GM23338 (cell line): Measurements from ENCODE around the gene FREM3. TPM values are rescaled to one million over a fixed set of nuclear protein-coding genes. Genes with fewer than 3 reads are reported as not detected.

Source experiments
- ATAC-seq: fragments of 200-7000 bp; cut with Tn5 transposase; 3 replicates; pipeline ENCODE4 v1.9.1; 2020
- DNase-seq: peaks from one replicate; pipeline ENCODE4 v3.0.0-alpha.2; 2015; ENCODE audit warnings: low spot score
- H2AFZ ChIP-seq: fragments of 200-600 bp; sonication (generic); 2 replicates; pipeline ENCODE4 v1.8.0; 2016; ENCODE audit warnings: antibody characterized with exemption, mild to moderate bottlenecking, moderate library complexity
- H3F3A ChIP-seq: fragments of 200-600 bp; sonication (generic); replicated peaks from 2 replicates; pipeline ENCODE4 v1.8.0; 2017; ENCODE audit warnings: antibody characterized with exemption, mixed run types, low read depth
- H3K27ac ChIP-seq: fragments of 200-600 bp; sonication (generic); 2 replicates; pipeline ENCODE4 v1.6.1; 2016; ENCODE audit warnings: low read depth
- H3K27me3 ChIP-seq: fragments of 200-600 bp; sonication (generic); 2 replicates; pipeline ENCODE4 v1.8.0; 2016; ENCODE audit warnings: mild to moderate bottlenecking, mixed run types, moderate library complexity; ENCODE audit not compliant: insufficient read depth
- H3K36me3 ChIP-seq: fragments of 200-600 bp; sonication (generic); 2 replicates; pipeline ENCODE4 v1.8.0; 2016; ENCODE audit warnings: mild to moderate bottlenecking; ENCODE audit not compliant: insufficient read depth
- H3K4me1 ChIP-seq: fragments of 200-600 bp; sonication (generic); 2 replicates; pipeline ENCODE4 v1.8.0; 2016; ENCODE audit warnings: mild to moderate bottlenecking, moderate library complexity; ENCODE audit not compliant: insufficient read depth
- H3K4me2 ChIP-seq: fragments of 200-600 bp; sonication (generic); 2 replicates; pipeline ENCODE4 v1.7.1; 2017; ENCODE audit warnings: mixed run types
- H3K4me3 ChIP-seq: fragments of 200-600 bp; sonication (generic); 2 replicates; pipeline ENCODE4 v1.6.1; 2016; ENCODE audit warnings: mixed run types
- H3K79me2 ChIP-seq: fragments of 200-600 bp; sonication (generic); replicated peaks from 2 replicates; pipeline ENCODE4 v1.8.0; 2017; ENCODE audit warnings: mild to moderate bottlenecking; ENCODE audit not compliant: insufficient read depth
- H3K9me2 ChIP-seq: fragments of 200-600 bp; sonication (generic); 2 replicates; pipeline ENCODE4 v1.8.0; 2017; ENCODE audit not compliant: insufficient read depth
- H4K20me1 ChIP-seq: fragments of 200-600 bp; sonication (generic); replicated peaks from 2 replicates; pipeline ENCODE4 v1.8.0; 2017; ENCODE audit warnings: mild to moderate bottlenecking; ENCODE audit not compliant: insufficient read depth
- H3K27ac Mint-ChIP-seq: 2 replicates; pipeline ENCODE4 v1.8.0; 2020; ENCODE audit warnings: inconsistent platforms, mild to moderate bottlenecking, moderate library complexity, mixed read lengths
- H3K27me3 Mint-ChIP-seq: 3 replicates; pipeline ENCODE4 v1.8.0; 2022; ENCODE audit warnings: low read depth, mild to moderate bottlenecking, moderate library complexity, mixed read lengths, inconsistent platforms; ENCODE audit not compliant: insufficient read depth, poor library complexity
- H3K36me3 Mint-ChIP-seq: 3 replicates; pipeline ENCODE4 v1.8.0; 2021; ENCODE audit warnings: low read depth, mild to moderate bottlenecking, inconsistent platforms, moderate library complexity, mixed read lengths
- H3K4me1 Mint-ChIP-seq: 3 replicates; pipeline ENCODE4 v1.8.0; 2020; ENCODE audit warnings: mild to moderate bottlenecking, inconsistent platforms, mixed read lengths
- H3K4me3 Mint-ChIP-seq: 3 replicates; pipeline ENCODE4 v1.8.0; 2021; ENCODE audit warnings: moderate library complexity, mild to moderate bottlenecking, inconsistent platforms, mixed read lengths
- H3K9me3 Mint-ChIP-seq: 3 replicates; pipeline ENCODE4 v1.8.0; 2020; ENCODE audit warnings: moderate library complexity, mild to moderate bottlenecking, inconsistent platforms, mixed read lengths
- CREB1 ChIP-seq: fragments of 250-450 bp; sonication (Bioruptor Pico); IDR thresholded peaks from 2 replicates; pipeline ENCODE4 v1.5.0; 2020; ENCODE audit warnings: low read depth, mild to moderate bottlenecking, moderate library complexity
- CTCF ChIP-seq, 2 experiments: fragments of 200-600 bp in 1 of 2; sonication (generic) in 1 of 2; conservative IDR thresholded peaks; 2 replicates each; pipeline versions ENCODE4 v1.5.1 to v1.6.1; 2016 to 2017; ENCODE audit warnings: antibody characterized with exemption in 2 of 2, low read depth in 2 of 2, mild to moderate bottlenecking in 2 of 2, moderate library complexity in 1 of 2
- ETS1 ChIP-seq: IDR thresholded peaks from 2 replicates; pipeline ENCODE4 v1.6.1; 2016; ENCODE audit warnings: antibody characterized with exemption
- EZH2 ChIP-seq: fragments of 200-600 bp; sonication (generic); IDR thresholded peaks from one replicate; pipeline ENCODE4 v1.8.0; 2017; ENCODE audit warnings: antibody characterized with exemption, mild to moderate bottlenecking, low read depth; ENCODE audit not compliant: unreplicated experiment
- EZH2phosphoT487 ChIP-seq: fragments of 200-600 bp; sonication (generic); IDR thresholded peaks from one replicate; pipeline ENCODE4 v1.8.1; 2018; ENCODE audit warnings: antibody characterized with exemption; ENCODE audit not compliant: unreplicated experiment
- JUNB ChIP-seq: IDR thresholded peaks from one replicate; pipeline ENCODE4 v1.6.1; 2016; ENCODE audit warnings: antibody characterized with exemption; ENCODE audit not compliant: unreplicated experiment
- NANOG ChIP-seq: IDR thresholded peaks from 2 replicates; pipeline ENCODE4 v1.6.1; 2016; ENCODE audit warnings: antibody characterized with exemption, borderline replicate concordance
- POLR2AphosphoS5 ChIP-seq: IDR thresholded peaks from 2 replicates; pipeline ENCODE4 v1.6.1; 2016; ENCODE audit warnings: antibody characterized with exemption, low read depth
- REST ChIP-seq: IDR thresholded peaks from one replicate; pipeline ENCODE4 v1.6.1; 2018; ENCODE audit warnings: antibody characterized with exemption; ENCODE audit not compliant: unreplicated experiment
- STAT1 ChIP-seq: IDR thresholded peaks from one replicate; pipeline ENCODE4 v1.6.1; 2016; ENCODE audit warnings: antibody characterized with exemption; ENCODE audit not compliant: unreplicated experiment
- ZNF114 ChIP-seq: fragments of 250-450 bp; sonication (Bioruptor Pico); IDR thresholded peaks from 2 replicates; pipeline ENCODE4 v1.5.0; 2020; ENCODE audit warnings: mild to moderate bottlenecking, moderate library complexity
- ZNF462 ChIP-seq: fragments of 250-450 bp; sonication (Bioruptor Pico); IDR thresholded peaks from 2 replicates; pipeline ENCODE4 v1.5.0; 2020; ENCODE audit warnings: mild to moderate bottlenecking, moderate library complexity
- polyA plus RNA-seq: library from polyadenylated mRNA; unstranded; fragments of >200 nt; fragmentation: Nextera tagmentation; extraction: Ambion mirVana; gene quantifications from 2 replicates; pipeline ENCODE4 v1.2.1, GENCODE V29; 2016
- total RNA-seq: library from RNA; depleted of rRNA; stranded (reverse); fragments of >200 nt; shearing (Covaris generic); gene quantifications from 2 replicates; pipeline ENCODE4 v1.2.3, GENCODE V29; 2014

Gene FREM3
- total and polyA plus RNA-seq, 2 experiments from 2014 or later: 0.03 to 0.07 TPM

- no peak for ATAC-seq
- H3K79me2 ChIP-seq: 0 out of 2 replicates have a peak, but pooled peaks cover 6% of the 10 kb centered on the region
- Mint-ChIP-seq H3K4me3 (no peak overlapping the region), H3K27me3 (peaks cover 12% of the 10 kb centered on the region), H3K27ac (no peak overlapping the region), H3K9me3 (no peaks in the 10 kb centered on the region), H3K36me3 (peaks cover 22% of the 10 kb centered on the region; the same call in 2 of the 3 replicates), H3K4me1 (peaks cover 9% of the 10 kb centered on the region; the same call in 1 of the 3 replicates)
- no peak overlapping the region for H3K4me2 ChIP-seq
- no peaks in the 10 kb centered on the region for H3K9me2 ChIP-seq
- no peak overlapping the region for H2AFZ ChIP-seq
- no peak overlapping the region for H3K27ac ChIP-seq
- H3K36me3 ChIP-seq: peaks cover 9% of the 10 kb centered on the region; the same call in 1 of the 2 replicates
- H3K4me3 ChIP-seq: no peak overlapping the region
- H3K4me1 ChIP-seq: no peaks in the 10 kb centered on the region
- H3F3A ChIP-seq: no peaks in the 10 kb centered on the region
- no peak for DNase-seq
- TF ChIP-seq ETS1 (no peak), CREB1 (CRISPR knock-in tag) (no peak), REST (no peak), JUNB (no peak), ZNF462 (CRISPR knock-in tag) (no peak), ZNF114 (CRISPR knock-in tag) (no peak), STAT1 (no peak), EZH2 (no peak), NANOG (no peak), CTCF (conservative IDR thresholded peaks at IDR 0.05; ENCODE audit: low read depth in 2 of 2) (no peak), EZH2phosphoT487 (no peak), POLR2AphosphoS5 (no peak)
- peaks cover 9% of the 10 kb centered on the region; the same call in 1 of the 2 replicates for H4K20me1 ChIP-seq
- 0 out of 2 replicates have a peak, but pooled peaks cover 3% of the 10 kb centered on the region for H3K27me3 ChIP-seq
These were observed 144.8 kb downstream of the FREM3 start for GRCh38 chr4:143555676-143556075.
